Activated CD8-positive, alpha-beta memory T cell treated with anti-CD3 and anti-CD28 coated beads for 36 hours (primary cell): ENCODE data around the gene MTCH2. TPM values are rescaled to one million over a fixed set of nuclear protein-coding genes. Genes with fewer than 3 reads are reported as not detected.

Experiments
- CTCF ChIA-PET: fragments of 350-600 bp; sonication (Branson Sonifier 250); formaldehyde crosslinking; loops from one replicate; lab custom pipeline; 2021; ENCODE audit warnings: antibody characterized with exemption; lab: Charles Lee
- POLR2A ChIA-PET: fragments of 350-600 bp; sonication (Branson Sonifier 250); formaldehyde crosslinking; loops from one replicate; lab custom pipeline; 2021; ENCODE audit warnings: antibody characterized with exemption; lab: Charles Lee
- total RNA-seq, 2 experiments: library from RNA; stranded (reverse); gene quantifications; one replicate each; pipeline ENCODE4 v1.2.3, GENCODE V29; 2021

The MTCH2 gene
- total RNA-seq, 2 experiments from 2014 or later, result 142 to 147 TPM

GRCh38 chr11:47593934-47594855 lies 48.2 kb downstream of the MTCH2 start, which contains the start of gene C1QTNF4:
Gene C1QTNF4 (minus strand): TSS chr11:47594411. CDS start chr11:47590810, 3,601 bp downstream.
- ChIA-PET CTCF (interaction anchor here (0.6 kb wide), 1 partner anchor 28 kb away, joined by 4 read pairs; no protein-coding TSS in a partner anchor), POLR2A (no interaction called here)

DNA sequence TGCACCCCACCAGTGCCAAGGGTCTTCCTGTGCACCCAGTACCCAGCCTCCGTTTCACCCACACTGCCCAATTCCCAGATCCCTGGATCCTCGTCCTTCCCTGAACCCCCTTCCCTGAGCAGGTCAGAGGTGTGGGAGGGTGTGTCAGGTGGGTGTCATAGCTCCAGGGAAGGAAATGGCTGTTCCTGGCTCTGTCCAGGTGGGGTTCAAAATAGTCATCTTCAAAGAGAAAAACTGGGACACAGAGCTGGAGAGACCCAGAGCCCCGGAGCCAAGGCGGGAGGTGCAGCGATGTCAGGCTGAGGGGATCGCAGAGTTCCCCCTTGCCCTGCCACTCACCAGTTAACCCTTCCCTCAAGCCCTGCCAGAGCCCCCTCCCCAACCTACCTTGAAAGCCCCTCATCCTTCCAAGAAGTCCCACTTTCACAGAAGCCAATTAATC lies 48.8 kb downstream of the MTCH2 start:
- POLR2A ChIA-PET, result no interaction called here
- CTCF ChIA-PET, result no interaction called here

DNA sequence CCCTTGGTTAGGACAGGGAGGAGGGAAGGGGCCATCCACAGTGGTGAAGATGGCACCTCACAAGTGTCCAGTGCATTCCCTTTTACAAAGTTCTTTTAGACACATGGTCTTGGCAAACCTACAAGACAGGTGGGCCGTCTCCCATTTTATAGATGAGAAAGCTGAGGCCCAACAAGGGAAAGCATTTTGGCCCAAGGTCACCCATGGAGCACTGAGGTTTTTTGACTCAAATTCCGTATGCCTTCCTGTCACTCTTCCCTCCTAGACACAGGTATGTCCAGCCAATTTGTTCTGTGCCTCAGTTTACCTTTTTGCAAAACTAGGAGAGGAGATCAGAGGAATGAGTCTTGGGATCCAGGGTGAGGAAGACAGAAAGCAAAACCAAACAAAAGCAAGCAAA lies 49.4 kb downstream of the MTCH2 start:
- POLR2A ChIA-PET, result no interaction called here

DNA sequence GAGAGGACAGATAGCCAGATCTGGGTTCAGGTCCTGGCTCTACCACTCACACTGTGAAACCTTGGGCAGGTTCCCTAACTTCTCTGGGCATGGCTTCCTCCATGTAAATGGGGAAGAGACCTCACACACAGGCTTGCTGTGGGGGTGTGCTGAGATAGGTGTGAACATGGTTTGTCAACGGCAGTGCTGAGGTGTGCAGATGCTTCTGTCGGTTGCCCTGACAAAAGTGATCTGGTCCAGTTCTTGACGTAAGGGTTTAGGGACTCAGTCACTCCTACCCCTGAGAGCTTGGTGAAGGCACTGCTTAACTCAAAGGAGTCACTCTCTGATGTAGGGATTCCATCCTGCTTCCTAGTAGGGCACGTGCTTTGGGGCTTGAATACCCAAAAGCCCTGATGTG lies 50.1 kb downstream of the MTCH2 start:
- ChIA-PET CTCF (no interaction called here), POLR2A (no interaction called here)

More for the DNA sequence above, 49.4 kb downstream of the MTCH2 start:
- CTCF ChIA-PET, result no interaction called here

- ChIA-PET POLR2A (no interaction called here), CTCF (no interaction called here)
These were observed 50.6 kb downstream of the MTCH2 start for GRCh38 chr11:47591764-47592163.

- ChIA-PET POLR2A (no interaction called here), CTCF (no interaction called here)
These were observed 52.1 kb downstream of the MTCH2 start for GRCh38 chr11:47589977-47590861.

DNA sequence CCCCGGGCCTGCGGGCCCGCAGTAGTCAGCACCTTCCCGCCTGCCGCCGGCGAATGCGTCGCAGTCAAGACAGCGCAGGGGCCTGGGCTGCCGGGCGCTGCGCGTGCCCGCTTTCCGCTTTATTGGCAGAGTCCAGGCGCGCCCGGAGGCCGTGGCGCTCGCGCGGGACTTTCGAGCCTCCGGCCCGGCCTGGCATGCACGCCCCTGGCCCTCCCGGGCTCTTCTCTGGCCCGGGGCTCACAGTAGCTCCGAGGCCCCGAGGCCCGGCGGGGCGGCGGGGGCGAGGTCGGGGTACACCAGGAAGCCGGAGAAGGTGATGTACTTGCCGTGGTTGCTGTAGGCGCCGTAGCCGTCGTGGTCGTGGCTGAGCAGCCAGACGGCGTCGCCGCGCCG lies 52.8 kb downstream of the MTCH2 start:
- CTCF ChIA-PET, result no interaction called here
- POLR2A ChIA-PET, result no interaction called here

GRCh38 chr11:47589118-47589517 lies 53.2 kb downstream of the MTCH2 start:
- CTCF ChIA-PET, result no interaction called here

GRCh38 chr11:47587723-47588326 lies 54.5 kb downstream of the MTCH2 start:
- ChIA-PET CTCF (no interaction called here), POLR2A (no interaction called here)

More at GRCh38 chr11:47589118-47589517, 53.2 kb downstream of the MTCH2 start:
- POLR2A ChIA-PET, result no interaction called here

GRCh38 chr11:47587039-47587716 lies 55.2 kb downstream of the MTCH2 start:
- ChIA-PET POLR2A (no interaction called here), CTCF (no interaction called here)

DNA sequence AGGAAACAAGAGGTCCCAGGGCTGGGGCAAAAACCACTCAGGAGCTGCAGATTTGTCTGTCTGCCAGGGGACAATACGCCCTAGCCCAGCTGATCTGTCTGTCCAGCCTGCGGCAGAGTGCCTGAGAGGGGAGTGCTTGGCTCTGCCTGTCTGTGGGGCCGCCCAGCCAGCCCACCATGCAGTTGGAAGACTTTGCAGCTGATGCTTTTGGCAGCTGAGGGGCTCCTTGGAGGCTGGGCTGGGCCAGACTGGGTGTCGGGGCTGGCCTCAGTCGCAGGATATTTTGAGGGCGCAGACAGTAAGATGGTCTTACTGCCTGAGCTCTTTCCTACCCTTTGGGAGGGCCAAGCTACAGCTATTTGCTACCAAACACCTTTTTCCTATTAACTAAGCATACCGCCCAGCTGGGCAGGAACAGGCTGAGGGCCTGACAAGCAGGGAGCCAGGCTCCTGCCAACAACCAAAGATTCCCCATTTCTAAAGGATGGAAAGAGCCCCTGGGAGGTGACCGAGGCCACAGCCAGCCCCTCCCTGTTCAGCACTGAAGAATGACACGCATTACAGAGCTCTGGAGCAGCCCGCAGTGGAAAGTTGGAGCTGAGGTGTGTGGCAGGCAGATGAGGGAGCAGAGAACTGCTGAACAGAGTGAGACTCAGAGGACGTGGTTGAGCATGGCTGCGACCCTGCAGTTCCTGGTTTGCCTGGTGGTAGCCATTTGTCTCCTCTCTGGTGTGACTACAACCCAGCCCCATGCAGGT lies 56.1 kb downstream of the MTCH2 start, which contains the start of gene FAM180B:
FAM180B (plus strand) TSS at position 581 of the 758 bp plus-strand sequence; CDS start at position 672, 91 bp downstream.
- ChIA-PET POLR2A (interaction anchor here (0.6 kb wide), 1 partner anchor 120 kb away, joined by 3 read pairs; no protein-coding TSS in a partner anchor), CTCF (no interaction called here)

GRCh38 chr11:47583844-47584243 lies 58.5 kb downstream of the MTCH2 start:
- CTCF ChIA-PET, result no interaction called here
- POLR2A ChIA-PET, result no interaction called here

DNA sequence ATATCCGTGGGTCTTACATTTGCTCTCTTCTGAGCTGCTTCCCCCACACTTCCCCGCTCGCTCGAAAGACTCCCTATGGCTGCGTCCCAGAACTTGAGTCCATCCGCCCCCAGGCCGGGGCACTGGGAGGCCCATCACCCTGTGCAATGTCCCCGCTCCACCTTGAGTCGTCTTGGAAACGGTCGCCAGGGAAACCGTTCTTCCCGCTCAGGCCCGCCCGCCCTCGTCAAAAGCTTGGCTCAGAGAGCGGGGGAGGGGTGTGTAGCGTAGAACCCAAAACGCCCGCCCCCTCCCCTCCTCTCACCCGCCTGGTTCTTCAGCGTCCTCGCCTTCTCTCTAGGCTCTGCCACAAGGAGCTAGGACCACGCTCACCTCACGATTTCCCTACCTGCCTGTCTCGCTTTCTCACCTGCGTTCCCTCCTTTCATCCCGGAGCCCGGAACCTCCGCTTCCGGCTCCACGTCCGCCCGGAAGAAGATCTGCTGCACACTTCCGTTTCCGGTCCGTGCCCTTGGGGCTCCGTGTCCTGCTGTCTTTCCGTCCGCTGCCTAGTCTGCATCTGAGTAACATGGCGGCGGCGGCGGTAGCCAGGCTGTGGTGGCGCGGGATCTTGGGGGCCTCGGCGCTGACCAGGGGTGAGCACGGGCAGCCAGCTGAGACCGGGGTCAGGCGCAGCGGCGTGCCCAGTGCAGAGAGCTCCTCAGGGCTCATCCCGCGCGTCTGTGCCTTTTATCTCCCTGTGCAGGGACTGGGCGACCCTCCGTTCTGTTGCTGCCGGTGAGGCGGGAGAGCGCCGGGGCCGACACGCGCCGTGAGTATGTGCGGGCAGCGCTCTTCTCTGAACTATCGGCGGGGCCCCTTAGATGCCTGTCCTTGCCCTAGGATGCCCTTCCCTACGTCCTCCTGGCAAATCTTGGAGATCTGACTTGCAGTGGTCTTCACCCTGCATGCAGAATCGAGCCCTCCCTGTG lies 63.5 kb downstream of the MTCH2 start, which contains the start of the genes KBTBD4 and NDUFS3:
KBTBD4 (minus strand) TSS at position 447 of the 971 bp plus-strand sequence; CDS start at position 428, 19 bp downstream.
NDUFS3 (plus strand) TSS at position 551 of the 971 bp plus-strand sequence; CDS start at position 569, 18 bp downstream.
- CTCF ChIA-PET, result interaction anchor here (0.6 to 3.9 kb wide), 6 partner anchors 13 to 361 kb away, joined by 3 to 20 read pairs (median 3); partner anchors contain the start of genes CELF1 and PTPMT1
- POLR2A ChIA-PET, result interaction anchor here (0.5 to 3.5 kb wide), 7 partner anchors 10 to 573 kb away, joined by 3 to 19 read pairs (median 5); partner anchors contain the start of gene PTPMT1

- ChIA-PET POLR2A (interaction anchor here (0.7 to 3.5 kb wide), 3 partner anchors 9 to 71 kb away, joined by 3 to 19 read pairs (median 7); partner anchors contain the start of gene PTPMT1), CTCF (interaction anchor here (3.7 to 3.9 kb wide), 2 partner anchors 12 to 24 kb away, joined by 12 to 20 read pairs; partner anchors contain the start of genes CELF1 and PTPMT1)
These were observed 64.8 kb downstream of the MTCH2 start for GRCh38 chr11:47577460-47578041.

- ChIA-PET CTCF (no interaction called here), POLR2A (no interaction called here)
These were observed 69.0 kb downstream of the MTCH2 start for GRCh38 chr11:47573321-47573720.
